ENCODE measurements around the gene ACLY. TPM values are rescaled to one million over a fixed set of nuclear protein-coding genes. Genes with fewer than 3 reads are reported as not detected.

Gene ACLY
- total RNA-seq, 1 donor = 273 TPM

- H4K20me1 ChIP-seq (ENCODE audit: insufficient read depth, low read length) = no peaks in the 10 kb centered on the region
- H3K27me3 ChIP-seq (ENCODE audit: insufficient read depth, low read length) = no peaks in the 10 kb centered on the region
- no peaks in the 10 kb centered on the region for H3K36me3 ChIP-seq (ENCODE audit: insufficient read depth, low read length)
- no peaks in the 10 kb centered on the region for H3K9me3 ChIP-seq (ENCODE audit: low read depth, low read length)
- peaks cover 11% of the 10 kb centered on the region for H3K4me1 ChIP-seq (ENCODE audit: insufficient read depth, low read length)
- no peak for DNase-seq (ENCODE audit: insufficient read length, low spot score, missing footprints)
- no peaks in the 10 kb centered on the region for H3K79me2 ChIP-seq (ENCODE audit: insufficient read depth, low read length)
- H3K4me3 ChIP-seq (ENCODE audit: insufficient read depth, low read length) = no peak overlapping the region
- H3K27ac ChIP-seq (ENCODE audit: low read depth, low read length) = no peak overlapping the region
- no peak overlapping the region for H2AFZ ChIP-seq (ENCODE audit: low read length)
- H3K4me2 ChIP-seq (ENCODE audit: insufficient read depth, low read length) = no peak overlapping the region
- no peak for TF ChIP-seq CTCF (IDR thresholded peaks at IDR 0.05; ENCODE audit: extremely low read depth, low read depth, low read length)
Measured at GRCh38 chr17:41957031-41957868, 38.5 kb upstream of the ACLY start.

GRCh38 chr17:41956522-41956921 lies 37.8 kb upstream of the ACLY start:
- no peak for DNase-seq (ENCODE audit: insufficient read length, low spot score, missing footprints)
- Histone ChIP-seq H3K4me2 (ENCODE audit: insufficient read depth, low read length) (no peak overlapping the region), H3K4me3 (ENCODE audit: insufficient read depth, low read length) (no peak overlapping the region), H3K9me3 (ENCODE audit: low read depth, low read length) (no peaks in the 10 kb centered on the region), H3K4me1 (ENCODE audit: insufficient read depth, low read length) (peaks cover 11% of the 10 kb centered on the region), H3K27ac (ENCODE audit: low read depth, low read length) (no peak overlapping the region), H4K20me1 (ENCODE audit: insufficient read depth, low read length) (no peaks in the 10 kb centered on the region), H3K27me3 (ENCODE audit: insufficient read depth, low read length) (no peaks in the 10 kb centered on the region), H3K79me2 (ENCODE audit: insufficient read depth, low read length) (no peaks in the 10 kb centered on the region), H2AFZ (ENCODE audit: low read length) (no peak overlapping the region), H3K36me3 (ENCODE audit: insufficient read depth, low read length) (no peaks in the 10 kb centered on the region)
- TF ChIP-seq CTCF (IDR thresholded peaks at IDR 0.05; ENCODE audit: extremely low read depth, low read depth, low read length) = no peak

GRCh38 chr17:41948762-41949460 lies 30.2 kb upstream of the ACLY start:
- Histone ChIP-seq H3K9me3 (ENCODE audit: low read depth, low read length) (no peaks in the 10 kb centered on the region), H3K4me1 (ENCODE audit: insufficient read depth, low read length) (no peaks in the 10 kb centered on the region), H2AFZ (ENCODE audit: low read length) (no peak overlapping the region), H3K36me3 (ENCODE audit: insufficient read depth, low read length) (no peaks in the 10 kb centered on the region), H3K27me3 (ENCODE audit: insufficient read depth, low read length) (no peaks in the 10 kb centered on the region), H3K27ac (ENCODE audit: low read depth, low read length) (no peak overlapping the region), H4K20me1 (ENCODE audit: insufficient read depth, low read length) (no peaks in the 10 kb centered on the region), H3K4me2 (ENCODE audit: insufficient read depth, low read length) (no peak overlapping the region), H3K4me3 (ENCODE audit: insufficient read depth, low read length) (no peak overlapping the region), H3K79me2 (ENCODE audit: insufficient read depth, low read length) (no peaks in the 10 kb centered on the region)
- TF ChIP-seq CTCF (IDR thresholded peaks at IDR 0.05; ENCODE audit: extremely low read depth, low read depth, low read length) = no peak
- no peak for DNase-seq (ENCODE audit: insufficient read length, low spot score, missing footprints)

GRCh38 chr17:41944943-41945342 lies 26.2 kb upstream of the ACLY start:
- H3K79me2 ChIP-seq (ENCODE audit: insufficient read depth, low read length) = no peaks in the 10 kb centered on the region
- no peaks in the 10 kb centered on the region for H3K27me3 ChIP-seq (ENCODE audit: insufficient read depth, low read length)
- H2AFZ ChIP-seq (ENCODE audit: low read length) = no peak overlapping the region
- no peaks in the 10 kb centered on the region for H4K20me1 ChIP-seq (ENCODE audit: insufficient read depth, low read length)
- no peaks in the 10 kb centered on the region for H3K9me3 ChIP-seq (ENCODE audit: low read depth, low read length)
- H3K36me3 ChIP-seq (ENCODE audit: insufficient read depth, low read length) = no peaks in the 10 kb centered on the region
- H3K4me1 ChIP-seq (ENCODE audit: insufficient read depth, low read length) = no peaks in the 10 kb centered on the region
- H3K4me2 ChIP-seq (ENCODE audit: insufficient read depth, low read length) = no peak overlapping the region
- TF ChIP-seq CTCF (IDR thresholded peaks at IDR 0.05; ENCODE audit: extremely low read depth, low read depth, low read length) = no peak
- no peak overlapping the region for H3K4me3 ChIP-seq (ENCODE audit: insufficient read depth, low read length)
- H3K27ac ChIP-seq (ENCODE audit: low read depth, low read length) = no peak overlapping the region
- DNase-seq (ENCODE audit: insufficient read length, low spot score, missing footprints) = no peak
